K562 (cell line): ENCODE measurements around the gene ULK3. TPM values are rescaled to one million over a fixed set of nuclear protein-coding genes. Genes with fewer than 3 reads are reported as not detected.

ENCODE experiments used
- ATAC-seq: fragments of 200-7000 bp; cut with Tn5 transposase; 3 replicates; pipeline ENCODE4 v1.9.1; 2020; ENCODE audit warnings: moderate library complexity
- BruUV-seq: library from RNA; stranded (reverse); fragments of 400-500 nt; replicated peaks from 2 replicates; lab custom pipeline; 2021; lab: Mats Ljungman, UMichigan
- CTCF ChIA-PET: fragments of 300-600 bp; formaldehyde crosslinking; extraction: SDS; loops from one replicate; lab custom pipeline; 2021; ENCODE audit warnings: low intra/inter-chr PET ratio; lab: Yijun Ruan, JAX
- POLR2A ChIA-PET: fragments of 300-600, 350-650 bp; sonication (Branson Sonifier 250); formaldehyde crosslinking; extraction: SDS; loops from one replicate; lab custom pipeline; 2021; ENCODE audit warnings: antibody characterized with exemption, inconsistent platforms; lab: Yijun Ruan, JAX
- DNase-seq, 4 experiments: peaks; one replicate each; pipeline versions ENCODE4 v3.0.0 to v3.0.0-alpha.2; 2011 to 2018; ENCODE audit warnings: low spot score in 3 of 4, mixed read lengths in 3 of 4; ENCODE audit errors: extremely low read depth in 1 of 4
- FAIRE-seq: peaks from 2 replicates; lab custom pipeline; 2011; peaks lifted over from hg19 to GRCh38; lab: Jason Lieb, UNC
- H2AFZ ChIP-seq: 2 replicates; pipeline ENCODE4 v1.6.0; 2011; ENCODE audit warnings: low read depth, low read length, control low read depth, inconsistent platforms
- H3K27ac ChIP-seq: fragments of 200-600 bp; 3 replicates; pipeline ENCODE4 v1.8.0; 2011; ENCODE audit warnings: low read depth, mild to moderate bottlenecking, control low read depth, inconsistent platforms, low read length, moderate library complexity, mixed read lengths; ENCODE audit errors: extremely low read depth
- H3K27me3 ChIP-seq, 2 experiments: fragments of 300-600 bp in 1 of 2; 2 replicates in 1 of 2; 3 replicates in 1 of 2; pipeline versions ENCODE4 v1.6.0 to v1.8.0; 2011; ENCODE audit warnings: inconsistent platforms in 2 of 2, low read length in 2 of 2, mild to moderate bottlenecking in 1 of 2, mixed read lengths in 1 of 2, moderate library complexity in 1 of 2; ENCODE audit not compliant: control insufficient read depth in 2 of 2, insufficient read depth in 2 of 2
- H3K36me3 ChIP-seq: fragments of 300-600 bp; 3 replicates; pipeline ENCODE4 v1.8.0; 2011; ENCODE audit warnings: mild to moderate bottlenecking, low read length, inconsistent platforms; ENCODE audit not compliant: control insufficient read depth, insufficient read depth
- H3K4me1 ChIP-seq, 2 experiments: fragments of 200-600 bp in 1 of 2; replicated peaks in 1 of 2; 2 replicates in 1 of 2; 3 replicates in 1 of 2; pipeline versions ENCODE4 v1.5.1 to v1.8.0; 2011; ENCODE audit warnings: inconsistent platforms in 2 of 2, low read length in 2 of 2, mild to moderate bottlenecking in 1 of 2, mixed read lengths in 1 of 2, moderate library complexity in 1 of 2; ENCODE audit not compliant: control insufficient read depth in 2 of 2, insufficient read depth in 2 of 2
- H3K4me2 ChIP-seq: 2 replicates; pipeline ENCODE4 v1.6.1; 2011; ENCODE audit warnings: low read length, control low read depth, inconsistent platforms, mixed read lengths; ENCODE audit not compliant: insufficient read depth
- H3K4me3 ChIP-seq: fragments of 200-600 bp; sonication (generic), shearing (Covaris generic); 2 replicates; pipeline ENCODE4 v1.5.1; 2016; ENCODE audit warnings: control low read depth, inconsistent platforms
- H3K79me2 ChIP-seq: fragments of 200-600 bp; 3 replicates; pipeline ENCODE4 v1.8.0; 2011; ENCODE audit warnings: low read length, inconsistent platforms; ENCODE audit not compliant: control insufficient read depth, insufficient read depth
- H3K9ac ChIP-seq, 2 experiments: 2 replicates each; pipeline versions ENCODE4 v1.6.0 to v1.6.1; 2011; ENCODE audit warnings: low read depth in 2 of 2, low read length in 2 of 2, control low read depth in 1 of 2, inconsistent platforms in 1 of 2, mild to moderate bottlenecking in 1 of 2, mixed read lengths in 1 of 2; ENCODE audit not compliant: insufficient read depth in 1 of 2
- H3K9me1 ChIP-seq: one replicate; pipeline ENCODE4 v1.6.0; 2011; ENCODE audit warnings: inconsistent platforms, mild to moderate bottlenecking, low read length, moderate library complexity; ENCODE audit not compliant: control insufficient read depth, insufficient read depth
- H3K9me3 ChIP-seq: replicated peaks from 2 replicates; pipeline ENCODE4 v1.5.1; 2011; ENCODE audit warnings: low read depth, low read length, inconsistent platforms; ENCODE audit not compliant: control insufficient read depth, insufficient read depth
- H4K20me1 ChIP-seq: replicated peaks from 2 replicates; pipeline ENCODE4 v1.6.1; 2011; ENCODE audit warnings: low read length, inconsistent platforms, mixed read lengths; ENCODE audit not compliant: control insufficient read depth, insufficient read depth
- CBFA2T3 ChIP-seq: fragments of 450-650 bp; IDR thresholded peaks from 2 replicates; pipeline ENCODE4 v1.6.1; 2017
- KDM4B ChIP-seq, 2 experiments: fragments of 450-650 bp in 1 of 2; sonication (generic) in 1 of 2; IDR thresholded peaks; 2 replicates each; pipeline ENCODE4 v1.6.1; 2016 to 2017; ENCODE audit warnings: borderline replicate concordance in 2 of 2, antibody characterized with exemption in 1 of 2, low read depth in 1 of 2, mild to moderate bottlenecking in 1 of 2
- MEIS2 ChIP-seq: fragments of 450-650 bp; IDR thresholded peaks from 2 replicates; pipeline ENCODE4 v1.6.1; 2014; ENCODE audit warnings: mild to moderate bottlenecking; ENCODE audit not compliant: partially characterized antibody
- PBX2 ChIP-seq, 2 experiments: IDR thresholded peaks in 1 of 2; conservative IDR thresholded peaks in 1 of 2; 2 replicates each; pipeline ENCODE4 v1.6.1; 2016; ENCODE audit warnings: low read depth in 2 of 2, mild to moderate bottlenecking in 1 of 2, missing compliant biosample characterization in 1 of 2, missing genetic modification characterization in 1 of 2, moderate library complexity in 1 of 2
- SIN3A ChIP-seq, 2 experiments: fragments of 150-350 bp in 1 of 2; IDR thresholded peaks; 2 replicates each; pipeline ENCODE4 v1.6.1; 2011 to 2016; ENCODE audit warnings: borderline replicate concordance in 2 of 2, low read depth in 2 of 2, low read length in 2 of 2, mild to moderate bottlenecking in 2 of 2, moderate library complexity in 2 of 2; ENCODE audit not compliant: control insufficient read depth in 1 of 2
- SMAD4 ChIP-seq: fragments of 250-450 bp; sonication (Bioruptor Pico); conservative IDR thresholded peaks from 2 replicates; pipeline ENCODE4 v1.8.0; 2021; ENCODE audit warnings: inconsistent platforms, mild to moderate bottlenecking, moderate library complexity
- TFAP4 ChIP-seq: sonication (generic); formaldehyde crosslinking; IDR thresholded peaks from 2 replicates; pipeline ENCODE4 v1.8.0; 2022; ENCODE audit warnings: missing genetic modification reagents, mild to moderate bottlenecking, moderate library complexity, borderline replicate concordance
- WGBS: fragments of 100-300 bp; shearing (Covaris generic); methylation state at CpG from one replicate; pipeline ENCODE4 v1.1.6; 2016; ENCODE audit warnings: low coverage, mixed read lengths; ENCODE audit not compliant: insufficient coverage; ENCODE audit errors: missing lambda C conversion rate; 5-methylcytosine and 5-hydroxymethylcytosine counted together
- in situ Hi-C: fragments of 300-500 bp; cut with MboI; formaldehyde crosslinking; loops from 4 replicates; pipeline ENCODE4 v1.15.0; 2018; ENCODE audit warnings: inconsistent platforms, mixed read lengths
- intact Hi-C: fragments of 100-400 bp; cut with micrococcal nuclease; formaldehyde crosslinking; loops from 2 replicates; pipeline ENCODE4 v1.14.2; 2022
- polyA plus RNA-seq, 8 experiments: library from polyadenylated mRNA; depleted of rRNA in 4 of 8; stranded (reverse) in 5 of 8; unstranded in 3 of 8; fragments of >200 nt; fragmentation: Nextera tagmentation in 2 of 8; fragmentation: Illumina TruSeq in 1 of 8; extraction: Ambion mirVana in 2 of 8; extraction: Trizol in 1 of 8; gene quantifications; 2 replicates each; pipeline versions ENCODE4 v1.2.1 to v1.2.3, GENCODE V29; 2011 to 2014; ENCODE audit warnings: inconsistent platforms in 1 of 8, missing spikeins in 1 of 8
- total RNA-seq, 7 experiments: library from RNA; depleted of rRNA in 6 of 7; stranded (reverse); fragments of >200 nt in 6 of 7; fragmentation: Illumina TruSeq in 2 of 7; extraction: Trizol in 2 of 7; gene quantifications; 2 replicates each; pipeline versions ENCODE4 v1.2.1 to v1.2.3, GENCODE V29; 2011 to 2021; ENCODE audit warnings: low replicate concordance in 1 of 7
- TF ChIP-seq, protein P1 (sequence below), 3 experiments: fragments of 200-800 bp in 1 of 3; sonication (Bioruptor generic) in 1 of 3; sonication (generic) in 1 of 3; formaldehyde crosslinking in 1 of 3; IDR thresholded peaks; 2 replicates each; pipeline versions ENCODE4 v1.6.1 to v1.8.0; 2016 to 2022; ENCODE audit warnings: mild to moderate bottlenecking in 2 of 3, missing compliant biosample characterization in 2 of 3, missing genetic modification characterization in 2 of 3, missing genetic modification reagents in 1 of 3
- TF ChIP-seq, protein P2 (sequence below): sonication (generic); formaldehyde crosslinking; IDR thresholded peaks from 2 replicates; pipeline ENCODE4 v1.8.0; 2022; ENCODE audit warnings: mild to moderate bottlenecking, missing genetic modification reagents

The ULK3 gene
- total and polyA plus RNA-seq, 9 of the 15 experiments (the other 6 are each of a cell fraction or from before 2014, with no cell fraction given): 0.68 to 68.0 (median 34.9) TPM

- peak; percentile 15 for FAIRE-seq
- Histone ChIP-seq H3K27me3 (no peaks in the 10 kb centered on the region), H3K9me3 (no peaks in the 10 kb centered on the region; the same call in 1 of the 2 replicates), H3K4me2 (no peak overlapping the region), H4K20me1 (peaks cover 10% of the 10 kb centered on the region; the same call in 1 of the 2 replicates), H3K36me3 (peaks cover 36% of the 10 kb centered on the region), H3K27ac (no peak overlapping the region), H3K4me3 (no peak overlapping the region), H3K79me2 (peaks cover 69% of the 10 kb centered on the region), H3K4me1 (peaks cover 19 to 22% of the 10 kb centered on the region in 2 experiments; a peak in 4 of 5 replicates), H3K9ac (no peak overlapping the region; a peak in 1 of 4 replicates), H2AFZ (no peak overlapping the region), H3K9me1 (no peaks in the 10 kb centered on the region)
- ATAC-seq: no peak
- no TSS peak for BruUV-seq
- POLR2A ChIA-PET: interaction anchor here (0.6 to 2.0 kb wide), 8 partner anchors 10 to 457 kb away, joined by 3 to 7 read pairs (median 4); partner anchors contain the start of gene ULK3
- in situ Hi-C loops: no loop called here
- peak in 1 of 4 experiments; percentile 34 for DNase-seq
- WGBS: 55% methylated on average over 6 of the region's 6 CpGs
- CTCF ChIA-PET: no interaction called here
- intact Hi-C loops: no loop called here
- TF ChIP-seq MEIS2: peak; percentile 55
- peak; percentile 90 for TF ChIP-seq TFAP4 (CRISPR knock-in tag)
- TF ChIP-seq SIN3A (IDR thresholded peaks at IDR 0.05; ENCODE audit: borderline replicate concordance in 2 of 2, control insufficient read depth in 1 of 2, low read depth in 2 of 2, low read length in 2 of 2): peak; percentile 54 to 85; a peak in 2 of 4 replicates
- TF ChIP-seq, protein P1, sequence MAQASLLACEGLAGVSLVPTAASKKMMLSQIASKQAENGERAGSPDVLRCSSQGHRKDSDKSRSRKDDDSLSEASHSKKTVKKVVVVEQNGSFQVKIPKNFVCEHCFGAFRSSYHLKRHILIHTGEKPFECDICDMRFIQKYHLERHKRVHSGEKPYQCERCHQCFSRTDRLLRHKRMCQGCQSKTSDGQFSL (CRISPR knock-in tag; IDR thresholded peaks at IDR 0.05): no peak
- TF ChIP-seq, protein P1 (tag; IDR thresholded peaks at IDR 0.05): no peak
- TF ChIP-seq, protein P2, sequence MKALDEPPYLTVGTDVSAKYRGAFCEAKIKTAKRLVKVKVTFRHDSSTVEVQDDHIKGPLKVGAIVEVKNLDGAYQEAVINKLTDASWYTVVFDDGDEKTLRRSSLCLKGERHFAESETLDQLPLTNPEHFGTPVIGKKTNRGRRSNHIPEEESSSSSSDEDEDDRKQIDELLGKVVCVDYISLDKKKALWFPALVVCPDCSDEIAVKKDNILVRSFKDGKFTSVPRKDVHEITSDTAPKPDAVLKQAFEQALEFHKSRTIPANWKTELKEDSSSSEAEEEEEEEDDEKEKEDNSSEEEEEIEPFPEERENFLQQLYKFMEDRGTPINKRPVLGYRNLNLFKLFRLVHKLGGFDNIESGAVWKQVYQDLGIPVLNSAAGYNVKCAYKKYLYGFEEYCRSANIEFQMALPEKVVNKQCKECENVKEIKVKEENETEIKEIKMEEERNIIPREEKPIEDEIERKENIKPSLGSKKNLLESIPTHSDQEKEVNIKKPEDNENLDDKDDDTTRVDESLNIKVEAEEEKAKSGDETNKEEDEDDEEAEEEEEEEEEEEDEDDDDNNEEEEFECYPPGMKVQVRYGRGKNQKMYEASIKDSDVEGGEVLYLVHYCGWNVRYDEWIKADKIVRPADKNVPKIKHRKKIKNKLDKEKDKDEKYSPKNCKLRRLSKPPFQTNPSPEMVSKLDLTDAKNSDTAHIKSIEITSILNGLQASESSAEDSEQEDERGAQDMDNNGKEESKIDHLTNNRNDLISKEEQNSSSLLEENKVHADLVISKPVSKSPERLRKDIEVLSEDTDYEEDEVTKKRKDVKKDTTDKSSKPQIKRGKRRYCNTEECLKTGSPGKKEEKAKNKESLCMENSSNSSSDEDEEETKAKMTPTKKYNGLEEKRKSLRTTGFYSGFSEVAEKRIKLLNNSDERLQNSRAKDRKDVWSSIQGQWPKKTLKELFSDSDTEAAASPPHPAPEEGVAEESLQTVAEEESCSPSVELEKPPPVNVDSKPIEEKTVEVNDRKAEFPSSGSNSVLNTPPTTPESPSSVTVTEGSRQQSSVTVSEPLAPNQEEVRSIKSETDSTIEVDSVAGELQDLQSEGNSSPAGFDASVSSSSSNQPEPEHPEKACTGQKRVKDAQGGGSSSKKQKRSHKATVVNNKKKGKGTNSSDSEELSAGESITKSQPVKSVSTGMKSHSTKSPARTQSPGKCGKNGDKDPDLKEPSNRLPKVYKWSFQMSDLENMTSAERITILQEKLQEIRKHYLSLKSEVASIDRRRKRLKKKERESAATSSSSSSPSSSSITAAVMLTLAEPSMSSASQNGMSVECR (CRISPR knock-in tag): peak; percentile 83
- TF ChIP-seq KDM4B (IDR thresholded peaks at IDR 0.05; ENCODE audit: borderline replicate concordance in 2 of 2, low read depth in 1 of 2): no peak
- TF ChIP-seq PBX2 (CRISPR knock-in tag; IDR thresholded peaks at IDR 0.05; ENCODE audit: low read depth): no peak; the same call in 1 of the 2 replicates
- peak; percentile 36; the same call in 1 of the 2 replicates for TF ChIP-seq PBX2 (tag; conservative IDR thresholded peaks at IDR 0.05; ENCODE audit: low read depth)
- peak; percentile 50 for TF ChIP-seq CBFA2T3
- peak; percentile 25; the same call in 1 of the 2 replicates for TF ChIP-seq SMAD4 (CRISPR knock-in tag)
These were observed 26.9 kb upstream of the ULK3 start for GRCh38 chr15:74869726-74870407.
